Adrenal gland (tissue), 12 donors: ENCODE data around the gene ZPBP2. TPM values are rescaled to one million over a fixed set of nuclear protein-coding genes. Genes with fewer than 3 reads are reported as not detected.
"Not testable (repeated sequence)": the region's sequence is repeated elsewhere in the genome, so short reads cannot be mapped to it uniquely, and the experiment has no call there.

Experiments used
- DNase-seq, 7 donors: peaks; one replicate each; pipeline ENCODE4 v3.0.0-alpha.2; 2019 to 2020
- H3K27ac ChIP-seq, 5 donors: fragments of 200-600 bp; sonication (generic) in 4 of 5; 1 replicate in 3 of 5; 2 replicates in 2 of 5; pipeline versions ENCODE4 v1.5.1 to v1.8.0; 2016 to 2020; ENCODE audit warnings: mild to moderate bottlenecking in 1 of 5
- H3K27me3 ChIP-seq: fragments of 200-600 bp; 2 replicates; pipeline ENCODE4 v1.8.0; 2021
- H3K36me3 ChIP-seq, 2 donors: fragments of 200-600 bp; replicated peaks in 1 of 2; 1 replicate in 1 of 2; 2 replicates in 1 of 2; pipeline versions ENCODE4 v1.5.1 to v1.8.0; 2018 to 2022
- H3K4me1 ChIP-seq, 2 donors: fragments of 200-600 bp; replicated peaks in 1 of 2; 1 replicate in 1 of 2; 2 replicates in 1 of 2; pipeline versions ENCODE4 v1.5.1 to v1.8.0; 2018 to 2021
- H3K4me3 ChIP-seq, 4 donors: fragments of 200-600 bp; sonication (generic) in 3 of 4; one replicate each; pipeline ENCODE4 v1.5.1; 2016 to 2018
- H3K9me3 ChIP-seq, 3 donors: fragments of 200-600 bp; sonication (generic) in 1 of 3; replicated peaks in 1 of 3; 1 replicate in 2 of 3; 2 replicates in 1 of 3; pipeline versions ENCODE4 v1.5.1 to v1.8.0; 2016 to 2021
- CTCF ChIP-seq, 6 experiments: fragments of 450-650 bp in 4 of 6; fragments of 200-600 bp in 2 of 6; sonication (generic) in 1 of 6; IDR thresholded peaks; 1 replicate in 5 of 6; 2 replicates in 1 of 6; pipeline versions ENCODE4 v1.5.1 to v1.8.0; 2016 to 2021; ENCODE audit warnings: antibody characterized with exemption in 6 of 6, mild to moderate bottlenecking in 2 of 6, moderate library complexity in 1 of 6
- POLR2A ChIP-seq, 2 donors: fragments of 450-650 bp; IDR thresholded peaks; one replicate each; pipeline ENCODE4 v1.6.1; 2017; ENCODE audit warnings: antibody characterized with exemption in 2 of 2, mild to moderate bottlenecking in 2 of 2, moderate library complexity in 1 of 2
- WGBS, 4 donors: extraction: QIAGEN DNeasy Blood & Tissue Kit in 2 of 4; methylation state at CpG; one replicate each; pipeline versions ENCODE4 v1.1.5 to v1.1.7; 2013 to 2017; 5-methylcytosine and 5-hydroxymethylcytosine counted together
- intact Hi-C, 2 donors: fragments of 100-400 bp; cut with DNase I; formaldehyde crosslinking; loops; one replicate each; pipeline versions ENCODE4 v1.14.1 to v1.15.0; 2022 to 2023
- polyA plus RNA-seq, 3 donors: library from polyadenylated mRNA; stranded (reverse); fragments of 200-250 nt in 2 of 3; fragments of 350-450 nt in 1 of 3; fragmentation: Illumina TruSeq in 1 of 3; extraction: RNeasy Lipid Tissue Mini Kit (QIAGEN cat#74804) in 1 of 3; gene quantifications; one replicate each; pipeline ENCODE4 v1.2.3, GENCODE V29; 2013 to 2014
- total RNA-seq, 9 donors: library from RNA; depleted of rRNA in 4 of 9; stranded (reverse); fragments of >200 nt in 4 of 9; fragments of 120-200 nt in 1 of 9; fragmentation: NEBNext Ultra II Directional in 1 of 9; extraction: Animal tissue kit (Norgen Biotek cat#: 25700) in 1 of 9; gene quantifications; one replicate each; pipeline versions ENCODE4 v1.1.0 to v1.2.4, GENCODE V29; 2013 to 2023
- donor health status: healthy with polysubstance abuse.
- donor health status: Bipolar disorder and iron deficiency.
- donor health status: DM: yes; HTN: yes; CAD: no.
- donor health status: DM: no; HTN: no; CAD: no.
- donor health status: DM: no; HTN: no; CAD: no.
- donor health status: DM: yes; HTN: yes; CAD: no.

ZPBP2 gene
- total and polyA plus RNA-seq, 12 donors = not detected

DNA sequence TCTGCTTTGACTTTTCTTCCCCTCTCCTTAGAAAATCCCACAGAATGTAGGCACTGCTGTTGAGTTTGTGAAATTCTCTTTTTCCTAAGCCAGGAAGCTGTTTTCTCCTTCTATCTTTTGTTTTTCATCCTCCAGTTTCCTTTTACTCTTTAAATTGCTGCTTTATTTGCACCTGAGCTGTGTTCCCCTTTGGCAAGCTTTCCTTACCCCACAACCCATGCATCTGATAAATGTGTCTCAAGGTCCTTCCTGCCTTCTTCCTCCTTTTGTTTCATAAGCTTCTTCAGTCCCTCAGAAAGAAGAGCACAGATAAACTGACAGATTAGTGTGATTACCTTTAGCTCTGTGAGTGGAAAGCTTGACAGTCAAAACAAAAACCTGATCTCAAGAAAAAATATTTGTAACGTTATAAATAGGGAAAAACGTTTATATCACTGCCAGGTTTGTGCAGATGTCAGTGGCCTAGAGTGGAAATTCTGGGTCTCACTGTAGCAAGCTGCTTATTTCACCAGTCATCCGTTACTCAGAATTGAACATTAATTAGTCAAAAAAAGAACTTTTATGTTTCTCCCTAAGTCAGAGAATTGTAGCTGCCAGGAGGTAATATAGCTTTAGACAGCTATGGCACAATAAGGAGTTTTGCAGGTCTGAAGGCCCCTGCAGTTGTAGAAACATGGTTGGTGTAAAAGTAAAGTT lies 26.8 kb downstream of the ZPBP2 start:
- H3K9me3 ChIP-seq = no peaks in the 10 kb centered on the region
- no peaks in the 10 kb centered on the region for H3K36me3 ChIP-seq
- intact Hi-C loops = loop anchor here in 1 of 2 donors (10.0 kb wide), 1 partner anchor 80 kb away; no protein-coding TSS in a partner anchor
- peaks cover 23% of the 10 kb centered on the region for H3K27me3 ChIP-seq
- 23 to 30% (median 28%) methylated on average over 3 of the region's 3 CpGs for WGBS, 4 donors
- H3K27ac ChIP-seq = no peak overlapping the region
- no peaks in the 10 kb centered on the region for H3K4me1 ChIP-seq
- no peak overlapping the region for H3K4me3 ChIP-seq
- TF ChIP-seq POLR2A (IDR thresholded peaks at IDR 0.05) = no peak
- TF ChIP-seq CTCF (IDR thresholded peaks at IDR 0.05) = no peak
- DNase-seq = no peak

GRCh38 chr17:39898088-39898487 lies 30.1 kb downstream of the ZPBP2 start:
- Histone ChIP-seq H3K36me3 (no peaks in the 10 kb centered on the region), H3K27me3 (peaks cover under 1% of the 10 kb centered on the region), H3K4me1 (no peaks in the 10 kb centered on the region), H3K27ac (no peak overlapping the region), H3K9me3 (no peaks in the 10 kb centered on the region), H3K4me3 (no peak overlapping the region)
- DNase-seq = no peak
- TF ChIP-seq CTCF (IDR thresholded peaks at IDR 0.05) (no peak), POLR2A (IDR thresholded peaks at IDR 0.05) (no peak)
- intact Hi-C loops = loop anchor here in 1 of 2 donors (10.0 kb wide), 1 partner anchor 83 kb away; no protein-coding TSS in a partner anchor
- WGBS, 4 donors = 85 to 95% (median 89%) methylated on average over 4 of the region's 4 CpGs

- TF ChIP-seq CTCF (IDR thresholded peaks at IDR 0.05) (no peak), POLR2A (IDR thresholded peaks at IDR 0.05) (no peak)
- Histone ChIP-seq H3K4me1 (no peaks in the 10 kb centered on the region), H3K36me3 (no peaks in the 10 kb centered on the region), H3K27ac (no peak overlapping the region), H3K9me3 (no peaks in the 10 kb centered on the region), H3K27me3 (no peaks in the 10 kb centered on the region), H3K4me3 (no peak overlapping the region)
- intact Hi-C loops = loop anchor here in 1 of 2 donors (10.0 kb wide), 1 partner anchor 84 kb away; no protein-coding TSS in a partner anchor
- DNase-seq = no peak
These were observed 31.2 kb downstream of the ZPBP2 start for GRCh38 chr17:39899215-39899614.

- intact Hi-C loops, DNase-seq, H3K36me3 ChIP-seq, H3K27me3 ChIP-seq, H3K4me3 ChIP-seq, H3K27ac ChIP-seq, H3K4me1 ChIP-seq, H3K9me3 ChIP-seq: not testable (repeated sequence)
- WGBS, 4 donors = 84 to 93% (median 91%) methylated on average over 2 of the region's 2 CpGs
These were observed 34.0 kb downstream of the ZPBP2 start for GRCh38 chr17:39902027-39902426.
